ENCODE measurements around the gene TMIGD1. TPM values are rescaled to one million over a fixed set of nuclear protein-coding genes. Genes with fewer than 3 reads are reported as not detected.

The TMIGD1 gene
- polyA plus RNA-seq, 1 donor (not counting 4 experiments of a cell fraction or from before 2014, with no cell fraction given), result not detected

GRCh38 chr17:30347488-30347887 is 13.6 kb upstream of the TMIGD1 start:
- no peaks in the 10 kb centered on the region for H3K27me3 ChIP-seq (ENCODE audit: control insufficient read depth, extremely low read depth, insufficient read depth, low read length)
- H3K36me3 ChIP-seq (ENCODE audit: control insufficient read depth in 2 of 2, extremely low read depth in 1 of 2, insufficient read depth in 2 of 2, low read length in 2 of 2), result no peaks in the 10 kb centered on the region
- dilution Hi-C loops (cut with MboI; ENCODE audit: extremely low pct_ligation_motif_present, low sequenced_read_pairs), result no loop called here
- H3K4me1 ChIP-seq (ENCODE audit: control insufficient read depth, extremely low read depth, insufficient read depth, low read length), result peaks cover 7% of the 10 kb centered on the region
- no peaks in the 10 kb centered on the region for H4K20me1 ChIP-seq (ENCODE audit: control insufficient read depth, extremely low read depth, insufficient read depth, low read length)
- H3K4me3 ChIP-seq (ENCODE audit: control insufficient read depth in 2 of 3, extremely low read depth in 1 of 3, insufficient read depth in 2 of 3, low read depth in 1 of 3, low read length in 3 of 3), result no peak overlapping the region
- DNase-seq (ENCODE audit: low read depth, low spot score) (no peak), FAIRE-seq (no peak)
- H2AFZ ChIP-seq (ENCODE audit: control insufficient read depth, low read length), result no peak overlapping the region
- H3K79me2 ChIP-seq (ENCODE audit: control insufficient read depth, insufficient read depth, low read length), result no peaks in the 10 kb centered on the region
- H3K9me1 ChIP-seq (ENCODE audit: control insufficient read depth, extremely low read depth, insufficient read depth, low read length), result no peaks in the 10 kb centered on the region
- no peak overlapping the region for H3K27ac ChIP-seq (ENCODE audit: control insufficient read depth, insufficient read depth, low read length)
- no peak overlapping the region for H3K4me2 ChIP-seq (ENCODE audit: control insufficient read depth, extremely low read depth, insufficient read depth, low read depth, low read length)
- no peaks in the 10 kb centered on the region for H3K9me3 ChIP-seq (ENCODE audit: control insufficient read depth, low read depth, low read length)
- no peak overlapping the region for H3K9ac ChIP-seq (ENCODE audit: control insufficient read depth, extremely low read depth, insufficient read depth, low read length)
- TF ChIP-seq CTCF (optimal IDR thresholded peaks at IDR 0.05 in 1 of 3, IDR thresholded peaks at IDR 0.05 in 1 of 3, conservative IDR thresholded peaks at IDR 0.05 in 1 of 3; ENCODE audit: extremely low read depth in 1 of 3, insufficient read depth in 2 of 3, low read length in 3 of 3), result no peak
- no peak for TF ChIP-seq EZH2 (IDR thresholded peaks at IDR 0.05; ENCODE audit: low read length)

GRCh38 chr17:30346221-30346795 is 12.5 kb upstream of the TMIGD1 start:
- dilution Hi-C loops (cut with MboI; ENCODE audit: extremely low pct_ligation_motif_present, low sequenced_read_pairs), result no loop called here
- TF ChIP-seq CTCF (optimal IDR thresholded peaks at IDR 0.05 in 1 of 3, IDR thresholded peaks at IDR 0.05 in 1 of 3, conservative IDR thresholded peaks at IDR 0.05 in 1 of 3; ENCODE audit: extremely low read depth in 1 of 3, insufficient read depth in 2 of 3, low read length in 3 of 3), result no peak
- no peak for TF ChIP-seq EZH2 (IDR thresholded peaks at IDR 0.05; ENCODE audit: low read length)
- H3K27me3 ChIP-seq (ENCODE audit: control insufficient read depth, extremely low read depth, insufficient read depth, low read length), result no peaks in the 10 kb centered on the region

More at GRCh38 chr17:30346221-30346795, 12.5 kb upstream of the TMIGD1 start:
- no peaks in the 10 kb centered on the region for H3K9me1 ChIP-seq (ENCODE audit: control insufficient read depth, extremely low read depth, insufficient read depth, low read length)
- H3K9ac ChIP-seq (ENCODE audit: control insufficient read depth, extremely low read depth, insufficient read depth, low read length), result no peak overlapping the region
- no peaks in the 10 kb centered on the region for H3K79me2 ChIP-seq (ENCODE audit: control insufficient read depth, insufficient read depth, low read length)
- no peak overlapping the region for H2AFZ ChIP-seq (ENCODE audit: control insufficient read depth, low read length)
- DNase-seq (ENCODE audit: low read depth, low spot score), result no peak
- no peaks in the 10 kb centered on the region for H3K9me3 ChIP-seq (ENCODE audit: control insufficient read depth, low read depth, low read length)
- H3K4me3 ChIP-seq (ENCODE audit: control insufficient read depth in 2 of 3, extremely low read depth in 1 of 3, insufficient read depth in 2 of 3, low read depth in 1 of 3, low read length in 3 of 3), result no peak overlapping the region
- H3K4me1 ChIP-seq (ENCODE audit: control insufficient read depth, extremely low read depth, insufficient read depth, low read length), result peaks cover 7% of the 10 kb centered on the region
- no peak for FAIRE-seq
- no peaks in the 10 kb centered on the region for H3K36me3 ChIP-seq (ENCODE audit: control insufficient read depth in 2 of 2, extremely low read depth in 1 of 2, insufficient read depth in 2 of 2, low read length in 2 of 2)
- no peaks in the 10 kb centered on the region for H4K20me1 ChIP-seq (ENCODE audit: control insufficient read depth, extremely low read depth, insufficient read depth, low read length)
- no peak overlapping the region for H3K4me2 ChIP-seq (ENCODE audit: control insufficient read depth, extremely low read depth, insufficient read depth, low read depth, low read length)
- no peak overlapping the region for H3K27ac ChIP-seq (ENCODE audit: control insufficient read depth, insufficient read depth, low read length)

All from keratinocyte (primary cell).